OCI-M1 (cell line): Measurements from ENCODE around the gene ZNF32.
"Not testable (repeated sequence)": the region's sequence is repeated elsewhere in the genome, so short reads cannot be mapped to it uniquely, and the experiment has no call there.

Source experiments
- DNase-seq: peaks from one replicate; lab custom pipeline; 2025; lab: John Stamatoyannopoulos, UW

ZNF32 gene

DNA sequence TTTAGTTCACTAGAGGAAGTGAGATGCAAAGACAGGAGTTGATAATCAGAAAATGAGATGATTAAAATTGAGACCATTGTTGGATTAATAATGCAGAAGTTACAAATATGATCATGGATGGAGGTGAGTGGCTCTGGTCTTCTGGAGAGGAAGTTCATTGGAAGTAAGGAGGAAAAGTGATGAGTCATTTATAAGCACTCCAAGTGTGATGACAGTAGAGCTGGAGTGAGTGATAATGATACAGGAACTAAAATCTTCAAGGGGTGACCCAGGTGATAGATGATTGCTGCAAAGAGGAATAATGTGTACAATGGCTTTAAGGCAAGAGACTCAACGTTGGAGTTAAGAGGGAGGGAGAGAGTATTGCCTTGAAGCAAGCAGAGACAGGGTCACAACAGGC lies 20.7 kb downstream of the ZNF32 start:
- peak; percentile 47 for DNase-seq

DNA sequence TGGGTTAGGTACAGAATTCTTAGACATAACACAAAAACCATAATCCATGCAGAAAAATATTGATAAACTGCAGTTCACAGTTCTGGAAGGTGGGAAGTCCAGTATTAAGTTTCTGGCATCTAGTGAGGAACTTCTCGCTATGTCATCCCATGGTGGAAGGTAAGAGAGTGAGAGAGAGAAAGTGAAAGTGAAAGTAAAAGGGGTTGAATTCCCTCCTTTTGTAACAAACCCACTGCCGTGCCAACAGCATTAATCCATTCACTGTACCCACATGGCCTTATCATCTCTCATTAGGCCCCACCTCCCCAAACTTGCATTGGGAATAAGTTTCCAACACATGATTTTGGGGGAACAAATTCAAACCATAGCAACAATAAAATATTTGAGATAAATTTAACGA lies 25.3 kb downstream of the ZNF32 start:
- peak; percentile 93 for DNase-seq

GRCh38 chr10:43622038-43622437 lies 26.6 kb downstream of the ZNF32 start:
- DNase-seq, result no peak

GRCh38 chr10:43619368-43619767 lies 29.3 kb downstream of the ZNF32 start:
- DNase-seq, result no peak

DNA sequence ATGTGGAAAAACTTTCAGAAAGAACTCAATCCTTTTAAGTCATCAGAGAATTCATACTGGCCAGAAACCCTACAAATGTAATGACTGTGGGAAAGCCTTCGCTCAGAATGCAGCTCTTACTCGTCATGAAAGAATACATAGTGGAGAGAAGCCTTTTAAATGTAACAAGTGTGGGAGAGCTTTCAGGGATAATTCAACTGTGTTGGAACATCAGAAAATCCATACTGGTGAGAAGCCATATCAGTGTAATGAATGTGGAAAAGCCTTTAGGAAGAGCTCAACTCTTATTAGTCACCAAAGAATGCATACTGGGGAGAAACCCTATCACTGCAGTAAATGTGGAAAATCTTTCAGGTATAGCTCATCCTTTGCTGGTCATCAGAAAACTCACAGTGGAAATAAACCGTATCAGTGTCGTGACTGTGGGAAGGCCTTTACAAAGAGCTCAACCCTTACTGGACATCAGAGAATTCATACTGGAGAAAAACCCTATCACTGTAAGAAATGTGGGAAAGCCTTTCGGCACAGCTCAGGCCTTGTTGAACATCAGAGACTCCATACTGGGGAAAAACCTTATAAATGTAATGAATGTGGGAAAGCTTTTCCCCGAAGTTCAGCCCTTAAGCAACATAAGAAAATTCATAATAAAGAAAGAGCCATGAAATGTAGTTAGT lies 31.8 kb downstream of the ZNF32 start:
- peak; percentile 11 for DNase-seq

DNA sequence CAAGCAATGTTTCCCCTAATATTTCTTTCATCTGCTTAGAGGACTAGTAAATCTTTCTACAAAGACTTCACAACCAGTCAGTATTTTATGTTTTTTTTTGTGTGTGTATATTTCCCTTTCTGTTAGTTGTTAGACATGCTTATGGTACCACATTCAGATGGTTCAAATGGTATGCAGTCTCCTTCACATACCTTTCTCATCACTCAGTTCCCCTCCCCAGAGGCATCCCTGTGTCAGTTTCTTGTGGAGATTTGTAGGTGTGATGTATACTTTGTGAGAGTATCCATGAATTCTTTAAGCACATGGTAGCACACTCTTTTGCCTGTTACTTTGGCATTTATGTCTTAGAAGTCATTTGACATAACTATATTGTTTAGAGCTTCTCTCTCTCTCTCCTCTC lies 38.0 kb downstream of the ZNF32 start:
- no peak for DNase-seq

GRCh38 chr10:43607199-43607573 lies 41.5 kb downstream of the ZNF32 start:
- DNase-seq, result no peak

GRCh38 chr10:43606323-43607198 lies 42.1 kb downstream of the ZNF32 start, which contains the start of gene ZNF485:
Gene ZNF485 (plus strand): TSS chr10:43606438. CDS start chr10:43607051, 613 bp downstream.
- DNase-seq, result peak; percentile 83

GRCh38 chr10:43605850-43606322 lies 42.8 kb downstream of the ZNF32 start:
- DNase-seq, result peak; percentile 44

DNA sequence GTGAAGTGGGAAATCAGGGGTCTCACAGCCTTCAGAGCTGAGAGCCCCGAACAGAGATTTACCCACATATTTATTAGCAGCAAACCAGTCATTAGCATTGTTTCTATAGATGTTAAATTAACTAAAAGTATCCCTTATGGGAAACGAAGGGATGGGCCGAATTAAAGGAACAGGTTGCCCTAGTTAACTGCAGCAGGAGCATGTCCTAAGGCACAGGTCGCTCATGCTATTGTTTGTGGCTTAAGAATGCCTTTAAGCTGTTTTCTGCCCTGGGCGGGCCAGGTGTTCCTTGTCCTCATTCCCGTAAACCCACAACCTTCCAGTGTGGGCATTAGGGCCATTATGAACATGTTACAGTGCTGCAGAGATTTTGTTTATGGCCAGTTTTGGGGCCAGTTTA lies 47.1 kb downstream of the ZNF32 start:
- not testable (repeated sequence) for DNase-seq

GRCh38 chr10:43599333-43599732 lies 49.3 kb downstream of the ZNF32 start:
- peak; percentile 87 for DNase-seq

DNA sequence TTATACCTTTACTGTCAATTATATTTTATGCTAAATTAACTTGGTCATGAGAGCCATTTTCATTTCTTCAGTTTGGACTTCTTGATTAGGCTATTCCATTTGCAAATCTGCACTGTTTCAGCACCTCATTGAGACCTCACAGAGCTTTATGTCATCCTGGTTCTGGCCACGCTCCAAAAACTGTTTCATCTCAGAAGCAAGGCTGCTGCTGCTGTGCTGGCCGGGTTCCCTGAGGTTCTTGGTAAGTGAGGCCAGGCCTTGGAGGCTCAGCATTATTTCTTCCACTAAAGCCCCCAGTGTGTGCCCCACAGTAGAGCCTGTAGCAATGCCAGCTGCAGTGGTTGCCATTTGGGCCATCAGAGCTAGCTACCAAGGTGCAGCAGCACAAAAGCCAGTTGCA lies 50.2 kb downstream of the ZNF32 start:
- DNase-seq, result no peak

GRCh38 chr10:43596546-43596945 lies 52.1 kb downstream of the ZNF32 start:
- peak; percentile 53 for DNase-seq

DNA sequence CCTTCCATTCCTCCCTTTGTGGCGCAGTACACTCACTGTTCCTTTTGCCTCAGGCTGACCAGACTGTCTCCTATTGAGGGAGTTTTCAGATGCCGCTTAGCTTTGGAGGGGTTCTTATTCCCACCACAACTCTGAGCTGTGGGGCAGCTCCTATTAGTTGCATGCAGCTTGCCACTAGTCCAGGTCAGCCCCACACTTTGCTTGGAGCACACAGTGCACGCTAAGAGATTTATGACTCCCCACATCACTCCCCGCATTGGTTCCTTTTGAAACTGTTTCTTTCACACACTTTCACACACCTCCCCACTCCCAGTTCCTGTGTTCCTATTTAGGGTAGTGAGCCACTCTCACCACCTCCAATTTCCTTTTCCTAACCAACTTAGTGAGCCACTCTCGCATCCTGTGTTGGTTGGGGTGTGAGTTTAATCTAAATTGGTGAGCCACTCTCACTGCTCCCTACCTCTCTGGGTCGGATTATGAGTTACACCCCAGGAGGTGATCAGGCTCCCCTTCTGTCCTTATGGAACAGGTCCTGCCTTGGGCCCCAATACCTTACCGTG lies 52.9 kb downstream of the ZNF32 start:
- DNase-seq, result no peak

- DNase-seq, result peak; percentile 92
Observed at GRCh38 chr10:43594944-43595589, 53.6 kb downstream of the ZNF32 start.
